ENCODE results near the gene DKK3.

Gene DKK3

DNA sequence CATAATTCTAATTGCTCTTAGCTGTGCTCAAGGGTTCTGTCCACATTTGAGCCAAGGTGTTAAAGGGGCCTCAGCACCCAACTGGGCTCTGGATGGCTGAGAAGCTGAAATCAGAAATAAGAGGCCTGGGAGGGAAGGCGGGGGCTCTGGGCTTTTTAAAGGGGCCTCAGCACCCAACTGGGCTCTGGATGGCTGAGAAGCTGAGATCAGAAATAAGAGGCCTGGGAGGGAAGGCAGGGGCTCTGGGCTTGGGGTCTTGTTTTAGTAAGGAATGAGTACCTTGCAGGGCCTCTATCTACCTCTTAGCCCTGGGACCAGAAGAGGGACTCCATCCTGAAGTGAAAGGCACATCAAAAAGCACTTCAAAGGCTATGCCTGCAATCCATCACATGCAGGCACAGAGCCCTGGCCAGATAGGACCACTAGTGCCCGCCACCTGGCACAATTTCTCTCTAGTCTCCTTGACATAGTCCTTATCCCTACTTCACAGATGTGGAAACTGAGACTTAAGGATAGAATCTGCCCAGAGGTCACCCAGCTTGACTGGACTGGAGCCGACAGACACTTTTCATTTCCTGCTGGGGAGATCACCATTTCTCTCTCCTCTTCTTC is 35.6 kb downstream of the DKK3 start:
- Histone ChIP-seq H3K4me3 (no peak overlapping the region), H3K27ac (peak overlapping the region; percentile 75 to 97)
- TF ChIP-seq CTCF (IDR thresholded peaks at IDR 0.05) = no peak
- no peak for DNase-seq (ENCODE audit: low spot score)

DNA sequence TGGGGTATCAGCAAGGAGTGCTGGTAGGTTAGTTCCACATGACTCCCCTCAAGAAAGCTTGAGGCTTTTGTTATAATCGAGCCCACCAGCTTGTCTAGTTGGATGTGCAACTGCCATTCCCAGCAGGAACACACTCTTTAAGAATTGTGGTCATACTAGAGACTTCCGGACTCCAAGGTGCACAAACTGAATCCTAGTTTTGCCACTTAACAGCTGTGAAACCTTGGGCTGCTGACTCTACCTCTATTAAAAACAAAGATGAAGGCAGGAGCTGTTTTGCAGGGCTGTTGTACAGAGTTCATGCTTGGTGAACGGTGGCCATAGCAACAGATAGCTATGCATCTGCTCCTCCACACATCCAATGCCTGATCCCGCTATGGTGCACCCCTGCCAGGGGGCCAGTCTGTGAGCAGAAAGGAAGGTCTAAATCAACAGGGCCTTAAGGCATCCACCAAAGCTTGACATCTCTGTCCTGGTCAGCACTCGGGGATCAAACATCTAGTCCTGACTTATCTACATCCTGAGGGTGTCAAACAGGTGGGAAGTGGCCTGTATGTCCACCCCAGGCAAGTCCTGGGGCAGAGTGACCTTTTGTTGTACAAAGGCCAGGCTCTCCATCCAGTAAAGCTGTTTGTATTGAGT is 36.4 kb downstream of the DKK3 start:
- Histone ChIP-seq H3K27ac (peak overlapping the region in 1 of 2 donors; percentile 97), H3K4me3 (no peak overlapping the region)
- TF ChIP-seq CTCF (IDR thresholded peaks at IDR 0.05) = no peak
- DNase-seq (ENCODE audit: low spot score) = peak; percentile 67

DNA sequence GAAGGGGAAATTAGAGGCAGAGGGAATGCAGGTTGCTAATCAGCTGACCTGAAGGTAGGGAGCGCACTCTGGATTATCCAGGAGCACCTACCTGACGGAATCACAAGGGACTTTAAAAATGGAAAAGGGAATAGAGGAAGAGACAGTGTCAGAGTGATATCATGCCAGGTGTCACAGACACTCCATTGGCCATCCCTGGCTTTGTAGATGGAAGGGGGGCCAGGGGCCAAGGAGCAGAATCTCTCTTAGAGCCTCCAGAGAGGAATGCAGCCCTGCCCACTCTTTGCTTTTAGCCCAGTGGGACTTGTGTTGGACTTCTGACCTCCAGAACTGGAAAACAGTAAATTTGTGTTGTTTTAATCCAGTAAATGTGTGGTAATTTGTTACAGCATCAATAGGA is 37.9 kb downstream of the DKK3 start:
- H3K27ac ChIP-seq = no peak overlapping the region
- no peak for DNase-seq (ENCODE audit: low spot score)
- TF ChIP-seq CTCF (IDR thresholded peaks at IDR 0.05) = no peak

DNA sequence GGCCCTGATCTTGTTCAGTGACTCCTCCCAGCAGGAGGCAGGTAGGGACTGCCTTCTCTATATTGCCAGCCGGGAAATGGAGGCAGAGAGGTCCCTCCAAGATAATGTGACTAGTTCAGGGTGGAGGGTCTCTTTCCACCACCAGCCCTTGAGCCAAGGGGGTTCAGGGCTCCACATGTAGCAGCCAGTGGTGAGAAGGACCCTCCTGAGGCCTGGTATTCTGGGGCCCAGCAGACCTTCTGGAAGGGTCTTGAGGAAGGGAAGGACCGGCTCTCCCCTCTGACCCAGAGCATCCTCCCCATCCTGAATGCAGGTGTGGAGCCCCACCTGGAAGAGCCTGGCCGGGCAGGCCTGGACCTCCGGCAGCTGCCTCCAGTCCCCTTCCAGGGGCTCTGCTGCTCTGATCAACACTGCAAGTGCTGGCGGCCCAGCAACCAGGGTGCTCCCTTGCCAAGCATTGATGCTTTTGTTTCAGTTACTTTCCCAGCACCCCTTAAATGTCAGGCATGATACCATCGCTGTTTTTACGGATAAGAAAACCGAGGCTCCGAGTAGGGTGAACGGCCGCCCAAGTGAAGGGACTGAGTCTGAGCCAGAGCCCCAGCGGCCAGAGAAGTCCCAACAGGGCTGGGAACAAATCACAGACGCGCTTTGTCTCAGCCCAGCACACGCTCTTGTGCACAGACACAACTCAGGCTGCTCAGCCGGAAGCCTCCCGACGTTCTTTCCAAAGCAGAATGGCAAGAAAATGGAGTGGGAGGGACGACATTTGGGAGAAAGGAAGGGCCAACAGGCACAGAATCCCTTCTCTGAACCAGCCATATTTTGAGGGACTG is 38.8 kb downstream of the DKK3 start:
- peak; percentile 70 for DNase-seq (ENCODE audit: low spot score)
- TF ChIP-seq CTCF (IDR thresholded peaks at IDR 0.05) = no peak
- Histone ChIP-seq H3K27ac (peak overlapping the region in 1 of 2 donors; percentile 33), H3K4me3 (no peak overlapping the region)

More for the DNA sequence above, 37.9 kb downstream of the DKK3 start:
- no peak overlapping the region for H3K4me3 ChIP-seq

- no peak for TF ChIP-seq CTCF (IDR thresholded peaks at IDR 0.05)
- Histone ChIP-seq H3K4me3 (no peak overlapping the region), H3K27ac (peak overlapping the region in 1 of 2 donors; percentile 33)
- DNase-seq (ENCODE audit: low spot score) = peak; percentile 69
Measured at GRCh38 chr11:11968511-11969280, 39.7 kb downstream of the DKK3 start.

DNA sequence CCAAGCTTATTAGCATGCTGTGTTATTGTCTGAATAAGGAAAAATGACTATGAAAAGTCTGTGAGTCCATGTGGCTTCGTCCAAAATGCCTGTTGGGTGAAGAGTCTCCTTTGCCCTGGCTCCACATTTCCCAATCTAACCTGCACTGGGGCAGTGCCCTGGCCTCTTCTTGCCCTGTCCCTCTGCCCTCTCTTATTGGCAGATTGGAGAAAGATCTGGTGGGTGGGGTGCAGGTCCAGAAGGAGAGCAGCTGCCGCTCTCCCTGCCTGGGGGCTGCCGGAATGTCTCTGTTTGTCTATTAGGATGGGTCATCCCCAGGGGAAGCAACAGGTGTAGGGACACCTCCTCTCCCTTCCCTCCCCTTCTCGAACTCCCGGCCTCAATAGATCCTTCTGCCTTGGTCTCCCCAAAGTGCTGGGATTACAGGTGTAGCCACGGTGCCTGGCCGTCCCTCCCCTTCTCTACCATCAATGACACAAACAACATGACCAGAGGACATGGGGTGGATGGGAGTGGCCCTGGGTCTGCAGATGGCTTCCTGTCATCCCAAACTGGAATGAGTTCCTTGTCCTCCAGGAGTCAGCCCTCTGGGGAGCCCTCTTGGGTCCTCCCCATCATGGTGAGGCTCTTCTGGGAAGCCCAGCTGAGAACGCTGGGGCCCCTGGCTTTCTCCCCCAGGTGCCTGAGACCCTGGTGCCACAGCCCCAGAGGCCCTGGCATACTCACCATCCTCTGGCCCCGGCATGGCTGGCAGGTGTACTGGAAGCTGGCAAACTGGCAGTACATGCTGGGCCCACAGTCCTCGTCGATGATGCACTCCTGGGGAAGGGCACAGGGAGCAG is 40.5 kb downstream of the DKK3 start:
- Histone ChIP-seq H3K27ac (no peak overlapping the region), H3K4me3 (no peak overlapping the region)
- DNase-seq (ENCODE audit: low spot score) = no peak
- TF ChIP-seq CTCF (IDR thresholded peaks at IDR 0.05) = no peak
